Forelimb muscle (tissue), 1 donor: ENCODE measurements around the gene RPRD2. TPM values are rescaled to one million over a fixed set of nuclear protein-coding genes. Genes with fewer than 3 reads are reported as not detected.
"Not testable (repeated sequence)": the region's sequence is repeated elsewhere in the genome, so short reads cannot be mapped to it uniquely, and the experiment has no call there.

ENCODE experiments used
- DNase-seq: peaks from one replicate; pipeline ENCODE4 v3.0.0-alpha.2; 2013; ENCODE audit warnings: low read depth
- polyA plus RNA-seq: library from polyadenylated mRNA; unstranded; fragments of 120-200 nt; gene quantifications from one replicate; pipeline ENCODE4 v1.2.1, GENCODE V29; 2013; ENCODE audit not compliant: insufficient read length

The RPRD2 gene
- polyA plus RNA-seq, result 23.7 TPM

DNA sequence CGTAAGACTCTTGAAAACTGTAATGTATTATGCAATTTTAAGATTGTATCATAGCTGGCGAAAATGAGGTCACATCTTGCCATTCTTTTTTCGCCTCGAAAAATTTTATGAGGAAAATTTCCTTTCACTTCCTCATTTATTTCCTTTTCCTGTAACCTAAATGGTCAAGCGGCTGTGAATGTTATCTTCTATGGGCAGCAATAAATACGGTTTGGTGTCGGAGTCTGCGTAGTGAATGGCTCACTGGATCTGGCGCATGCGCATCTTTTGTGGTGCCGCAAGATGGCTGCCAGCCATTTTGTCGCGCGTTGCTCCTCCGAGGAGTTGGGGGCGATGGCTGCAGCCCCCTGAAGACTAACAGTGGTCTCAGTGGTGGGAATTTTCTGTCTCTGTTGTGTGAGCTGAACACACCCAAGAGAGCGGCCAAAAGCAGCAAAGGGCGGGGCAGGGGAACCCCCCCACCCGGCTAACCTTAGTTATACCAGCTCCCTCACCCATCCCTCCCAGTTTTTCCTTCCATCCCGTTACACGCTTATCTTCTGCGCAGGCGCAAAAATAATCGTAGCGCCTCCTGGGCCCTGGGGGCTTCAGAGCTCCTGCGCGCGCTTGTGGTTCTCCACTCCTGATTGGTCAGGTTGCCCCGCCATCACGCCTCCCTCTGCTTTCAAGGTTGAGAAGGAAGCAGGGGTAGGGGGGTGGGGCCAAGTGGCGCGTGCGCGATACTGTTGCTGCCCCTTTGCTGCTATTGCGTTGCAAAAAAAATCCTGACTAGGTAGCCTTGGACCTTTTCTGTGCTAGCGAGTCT is at the start of gene RPRD2:
Gene RPRD2, plus strand, starts transcription at position 722 of the 805 bp plus-strand sequence. CDS start 568 bp downstream, outside the sequence.
- peak; percentile 97 for DNase-seq

DNA sequence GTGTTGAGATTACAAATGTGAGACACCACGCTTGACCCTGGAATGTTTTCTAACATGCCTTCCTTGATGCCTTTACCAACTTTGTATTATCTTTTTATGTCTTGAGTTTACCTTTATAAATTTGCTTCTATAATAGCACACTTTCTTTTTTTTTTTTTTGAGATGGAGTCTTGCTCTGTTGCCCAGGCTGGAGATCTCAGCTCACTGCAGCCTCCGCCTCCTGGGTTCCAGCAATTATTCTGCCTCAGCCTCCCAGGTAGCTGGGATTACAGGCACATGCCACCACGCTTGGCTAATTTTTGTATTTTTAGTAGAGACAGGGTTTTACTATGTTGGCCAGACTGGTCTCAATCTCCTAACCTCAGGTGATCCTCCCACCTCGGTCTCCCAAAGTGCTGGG is 49.3 kb upstream of the RPRD2 start:
- not testable (repeated sequence) for DNase-seq

- DNase-seq, result no peak
Observed at GRCh38 chr1:150320667-150320978, 43.3 kb upstream of the RPRD2 start.

- DNase-seq, result no peak
Observed at GRCh38 chr1:150321826-150322166, 42.2 kb upstream of the RPRD2 start.

GRCh38 chr1:150322310-150322709 is 41.6 kb upstream of the RPRD2 start:
- DNase-seq, result no peak

- DNase-seq, result no peak
Observed at GRCh38 chr1:150332651-150333290, 31.2 kb upstream of the RPRD2 start.

DNA sequence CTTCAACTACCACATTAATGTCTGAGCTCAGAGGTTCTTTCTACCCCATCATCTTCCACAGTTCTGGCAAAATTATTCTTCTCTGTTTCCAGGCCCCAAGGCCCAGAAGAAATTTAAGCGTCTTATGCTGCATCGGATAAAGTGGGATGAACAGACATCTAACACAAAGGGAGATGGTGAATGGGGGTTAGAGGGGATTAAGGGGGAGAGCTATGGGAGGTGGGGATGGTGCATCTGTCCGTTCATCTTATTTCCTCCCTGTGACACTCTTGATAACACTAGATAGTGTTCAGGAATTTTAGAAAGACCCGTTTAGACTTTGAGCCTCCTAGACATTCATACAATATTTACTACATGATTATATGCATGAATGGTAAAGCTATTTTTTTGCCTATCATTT is 17.6 kb upstream of the RPRD2 start:
- DNase-seq, result no peak

- DNase-seq, result no peak
Observed at GRCh38 chr1:150352866-150353265, 11.1 kb upstream of the RPRD2 start.

GRCh38 chr1:150362721-150363425 is 1.1 kb upstream of the RPRD2 start:
- no peak for DNase-seq

- no peak for DNase-seq
Observed at GRCh38 chr1:150364231-150365003, 470 bp downstream of the RPRD2 start.

GRCh38 chr1:150365941-150366340 is 2.0 kb downstream of the RPRD2 start:
- no peak for DNase-seq

DNA sequence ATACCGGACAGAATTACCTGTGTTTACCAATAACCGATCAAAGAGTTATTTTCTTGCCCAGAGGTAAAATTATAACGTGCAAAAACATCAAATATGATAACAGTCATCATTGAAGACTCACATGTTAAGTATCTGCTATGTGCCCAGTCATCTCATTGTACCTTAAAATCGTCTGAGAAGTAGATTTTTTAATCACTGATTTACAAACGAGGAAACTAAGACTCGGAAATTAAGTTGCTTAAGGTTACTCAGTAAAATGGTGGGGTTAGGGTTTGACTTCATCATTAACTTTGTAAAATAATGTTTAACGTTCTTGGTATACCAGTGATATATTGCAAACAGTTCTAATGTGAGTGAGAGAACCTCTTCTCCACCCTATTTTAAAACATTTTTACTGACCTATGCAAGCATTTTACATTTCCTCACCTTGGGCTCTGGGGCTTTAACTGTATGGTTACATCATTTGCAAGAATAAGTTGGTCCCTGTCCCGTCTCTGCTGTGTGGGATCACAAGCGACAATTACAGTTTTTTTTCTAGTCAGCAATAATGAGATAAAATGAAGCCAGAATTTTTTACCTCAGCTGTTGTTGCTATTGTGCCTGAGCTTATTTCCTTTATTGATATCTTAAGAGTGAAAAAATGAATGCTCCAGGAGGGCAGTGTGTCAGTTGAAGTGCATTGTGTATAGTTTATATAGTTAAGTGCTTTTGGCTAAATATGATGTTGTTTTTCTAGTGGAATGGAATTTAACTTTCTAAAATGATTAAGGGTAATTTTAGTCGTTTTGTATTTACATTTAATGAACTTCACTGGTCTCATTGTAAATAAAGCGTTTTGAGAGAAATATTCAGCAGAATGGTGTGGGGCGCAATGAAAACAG is 2.7 kb downstream of the RPRD2 start:
- no peak for DNase-seq

DNA sequence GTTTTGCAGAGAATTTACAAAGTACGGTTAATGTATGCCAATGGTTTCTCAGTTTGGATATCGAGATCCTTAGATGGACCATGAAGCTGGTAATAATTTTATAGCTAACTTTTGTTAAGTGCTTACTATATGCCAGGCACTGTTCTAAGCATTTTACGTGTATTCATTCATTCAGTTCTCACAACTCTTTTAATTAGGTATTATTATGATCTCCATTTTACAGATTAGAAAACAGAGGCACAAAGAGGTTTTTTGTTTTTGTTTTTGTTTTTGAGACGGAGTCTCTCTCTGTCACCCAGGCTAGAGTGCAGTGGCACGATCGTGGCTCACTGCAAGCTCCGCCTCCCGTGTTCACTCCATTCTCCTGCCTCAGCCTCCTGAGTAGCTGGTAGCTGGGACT is 7.2 kb downstream of the RPRD2 start:
- no peak for DNase-seq

DNA sequence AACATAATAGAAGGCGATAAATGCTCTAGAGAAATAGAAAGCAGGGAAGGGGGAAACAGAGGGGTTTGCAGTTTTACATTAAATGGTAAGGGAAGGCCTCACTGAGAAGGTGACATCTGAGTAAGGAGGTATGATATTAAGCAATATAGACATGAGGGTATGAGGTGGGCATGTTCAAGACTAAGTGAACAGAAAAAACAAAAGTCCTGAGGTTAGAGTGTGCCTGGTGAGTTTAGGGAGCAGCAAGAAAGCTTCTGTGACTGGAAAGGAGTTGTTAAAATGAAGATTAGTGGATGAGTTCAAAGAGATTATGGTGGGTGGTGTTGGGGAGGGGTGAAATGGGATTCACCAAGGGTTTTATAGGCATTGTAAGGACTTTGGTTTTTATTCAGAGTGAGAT is 8.6 kb downstream of the RPRD2 start:
- DNase-seq, result no peak

- no peak for DNase-seq
Observed at GRCh38 chr1:150376110-150376509, 12.2 kb downstream of the RPRD2 start.

GRCh38 chr1:150383631-150384324 is 19.8 kb downstream of the RPRD2 start:
- DNase-seq, result no peak

GRCh38 chr1:150385537-150386445 is 21.8 kb downstream of the RPRD2 start:
- DNase-seq, result no peak

DNA sequence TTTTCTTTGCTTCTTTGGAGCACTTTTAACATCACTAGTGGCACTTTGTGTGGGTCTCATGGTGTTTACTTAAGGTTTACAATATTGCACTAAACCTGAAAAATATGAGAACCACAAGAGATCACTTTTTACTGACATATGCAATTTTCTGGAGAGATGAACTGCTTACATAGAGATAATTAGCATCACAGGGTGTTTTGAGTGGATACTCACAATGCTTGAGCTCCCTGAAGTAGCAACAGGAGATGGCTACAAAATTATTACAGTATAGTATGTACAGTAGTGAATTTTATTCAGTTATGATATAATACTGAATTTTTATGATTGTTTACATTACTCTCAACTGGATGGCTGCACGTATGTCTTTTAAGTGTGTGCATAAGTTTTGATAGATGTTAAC is 22.6 kb downstream of the RPRD2 start:
- no peak for DNase-seq

GRCh38 chr1:150387200-150387599 is 23.3 kb downstream of the RPRD2 start:
- DNase-seq, result no peak
